ENCODE data around the gene PLA2G12A. TPM values are rescaled to one million over a fixed set of nuclear protein-coding genes. Genes with fewer than 3 reads are reported as not detected.
A peak's percentile ranks its signal among the peaks of the same experiment; 100 is the strongest.

Gene PLA2G12A
- total and polyA plus RNA-seq, 2 donors (not counting 1 experiment from before 2014, with no cell fraction given): 15.9 to 18.0 TPM

DNA sequence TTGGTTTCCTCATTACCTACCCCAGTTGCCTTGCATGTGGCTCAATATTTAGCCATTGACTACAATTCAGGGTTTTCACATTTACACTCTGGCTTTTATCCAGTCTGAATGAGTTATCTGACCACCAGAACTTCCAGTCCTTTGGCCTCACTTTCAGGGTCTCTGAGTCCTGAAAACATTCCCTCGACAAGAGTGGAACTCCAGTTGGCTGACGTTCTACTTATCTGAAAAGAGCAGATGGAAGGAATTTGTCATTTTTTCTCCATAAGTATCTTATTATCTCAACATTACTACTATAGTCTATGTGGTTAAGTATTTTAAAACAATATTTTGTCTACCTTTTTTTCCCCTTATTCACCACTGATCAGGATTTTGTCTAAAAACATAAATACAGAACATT is 21.4 kb downstream of the PLA2G12A start:
- Histone ChIP-seq H2AFZ (ENCODE audit: low read length) (no peak overlapping the region), H3K4me1 (ENCODE audit: control insufficient read depth, extremely low read depth, insufficient read depth, low read length) (no peaks in the 10 kb centered on the region), H3K36me3 (ENCODE audit: control insufficient read depth, insufficient read depth, low read length) (peaks cover under 1% of the 10 kb centered on the region), H3K9ac (ENCODE audit: insufficient read depth, low read length) (no peak overlapping the region), H3K79me2 (ENCODE audit: control insufficient read depth, insufficient read depth, low read length) (no peaks in the 10 kb centered on the region), H3K4me3 (replicated peaks in 1 of 4; ENCODE audit: control extremely low read depth in 1 of 4, insufficient read depth in 1 of 4, low read depth in 3 of 4, low read length in 4 of 4) (no peak overlapping the region), H3K27me3 (ENCODE audit: control insufficient read depth, insufficient read depth, low read length) (no peaks in the 10 kb centered on the region), H3K9me3 (ENCODE audit: control insufficient read depth, insufficient read depth, low read depth, low read length) (no peaks in the 10 kb centered on the region), H3K4me2 (ENCODE audit: extremely low read depth, insufficient read depth, low read length) (no peak overlapping the region), H3K27ac (ENCODE audit: insufficient read depth, low read length) (no peak overlapping the region), H4K20me1 (ENCODE audit: control insufficient read depth, extremely low read depth, insufficient read depth, low read length) (no peaks in the 10 kb centered on the region)
- no peak for DNase-seq (ENCODE audit: low read depth in 2 of 2)
- TF ChIP-seq EZH2 (IDR thresholded peaks at IDR 0.05; ENCODE audit: low read length, missing control alignments) (no peak), CTCF (conservative IDR thresholded peaks at IDR 0.05 in 1 of 2, IDR thresholded peaks at IDR 0.05 in 1 of 2; ENCODE audit: low read depth in 1 of 2, low read length in 2 of 2) (no peak)

GRCh38 chr4:109703664-109704361 is 26.1 kb downstream of the PLA2G12A start:
- peak overlapping the region; percentile 73 to 84 (median 80) for H3K4me3 ChIP-seq (replicated peaks in 1 of 4; ENCODE audit: control extremely low read depth in 1 of 4, insufficient read depth in 1 of 4, low read depth in 3 of 4, low read length in 4 of 4)
- no peaks in the 10 kb centered on the region for H4K20me1 ChIP-seq (ENCODE audit: control insufficient read depth, extremely low read depth, insufficient read depth, low read length)
- no peak overlapping the region for H3K27ac ChIP-seq (ENCODE audit: insufficient read depth, low read length)
- DNase-seq (ENCODE audit: low read depth in 2 of 2): peak in 1 of 2 donors; percentile 28
- H3K9me3 ChIP-seq (ENCODE audit: control insufficient read depth, insufficient read depth, low read depth, low read length): no peaks in the 10 kb centered on the region
- peaks cover 10% of the 10 kb centered on the region for H3K79me2 ChIP-seq (ENCODE audit: control insufficient read depth, insufficient read depth, low read length)
- peak overlapping the region; percentile 73 for H2AFZ ChIP-seq (ENCODE audit: low read length)
- no peaks in the 10 kb centered on the region for H3K27me3 ChIP-seq (ENCODE audit: control insufficient read depth, insufficient read depth, low read length)
- H3K4me2 ChIP-seq (ENCODE audit: extremely low read depth, insufficient read depth, low read length): peak overlapping the region; percentile 66
- H3K9ac ChIP-seq (ENCODE audit: insufficient read depth, low read length): peak overlapping the region; percentile 51
- H3K4me1 ChIP-seq (ENCODE audit: control insufficient read depth, extremely low read depth, insufficient read depth, low read length): peaks cover 2% of the 10 kb centered on the region
- no peaks in the 10 kb centered on the region for H3K36me3 ChIP-seq (ENCODE audit: control insufficient read depth, insufficient read depth, low read length)
- TF ChIP-seq EZH2 (IDR thresholded peaks at IDR 0.05; ENCODE audit: low read length, missing control alignments) (no peak), CTCF (conservative IDR thresholded peaks at IDR 0.05 in 1 of 2, IDR thresholded peaks at IDR 0.05 in 1 of 2; ENCODE audit: low read depth in 1 of 2, low read length in 2 of 2) (no peak)

DNA sequence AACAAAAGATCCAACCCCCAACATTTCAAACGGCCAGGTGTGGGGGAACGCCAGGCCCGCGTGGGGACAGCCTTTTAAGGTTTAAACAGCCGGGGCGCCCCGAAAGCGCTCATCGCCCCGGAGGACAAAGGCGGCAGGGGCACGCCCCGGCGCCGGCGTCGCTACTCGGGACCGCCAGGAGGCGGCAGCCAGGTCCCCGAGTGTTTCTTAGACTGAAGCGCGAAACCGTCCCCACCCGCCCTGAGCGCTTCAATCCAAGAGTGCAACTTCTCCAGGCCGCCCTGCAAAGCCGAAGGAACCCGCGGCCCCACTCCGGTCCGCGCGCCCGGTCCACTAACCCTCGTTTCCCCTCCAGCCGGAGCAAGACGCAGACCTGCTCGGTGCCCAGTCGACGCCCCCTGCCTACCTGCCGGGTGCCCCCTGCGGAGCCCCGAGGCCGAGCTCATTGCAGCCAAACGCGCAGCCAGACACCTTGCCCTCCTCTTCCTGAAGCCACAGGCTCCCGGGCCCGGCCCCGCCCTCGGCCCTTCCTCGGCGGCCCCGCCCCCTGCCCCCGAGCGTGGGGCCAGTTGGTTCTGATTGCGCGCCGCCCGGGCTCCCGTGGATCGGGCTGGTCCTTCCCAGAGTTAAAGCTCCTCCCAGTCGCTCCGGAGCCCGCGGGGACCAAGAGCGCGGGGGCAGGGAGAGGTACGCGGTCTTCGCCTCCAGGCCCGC is 26.8 kb downstream of the PLA2G12A start, which contains the start of gene CASP6:
TSS of gene CASP6 (minus strand) at position 496 of the 714 bp plus-strand sequence. CDS start at position 446, 50 bp downstream.
- H3K4me3 ChIP-seq (replicated peaks in 1 of 4; ENCODE audit: control extremely low read depth in 1 of 4, insufficient read depth in 1 of 4, low read depth in 3 of 4, low read length in 4 of 4): peak within 1 kb of the TSS; percentile 73 to 84 (median 80)
- peak within 1 kb of the TSS; percentile 66 for H3K4me2 ChIP-seq (ENCODE audit: extremely low read depth, insufficient read depth, low read length)
- H3K9me3 ChIP-seq (ENCODE audit: control insufficient read depth, insufficient read depth, low read depth, low read length): no peaks in the 10 kb centered on the region
- no peaks in the 10 kb centered on the region for H3K36me3 ChIP-seq (ENCODE audit: control insufficient read depth, insufficient read depth, low read length)
- H3K27me3 ChIP-seq (ENCODE audit: control insufficient read depth, insufficient read depth, low read length): no peaks in the 10 kb centered on the region
- H3K9ac ChIP-seq (ENCODE audit: insufficient read depth, low read length): peak within 1 kb of the TSS; percentile 51
- peak within 1 kb of the TSS; percentile 80 for H3K27ac ChIP-seq (ENCODE audit: insufficient read depth, low read length)
- peaks cover 2% of the 10 kb centered on the region for H3K4me1 ChIP-seq (ENCODE audit: control insufficient read depth, extremely low read depth, insufficient read depth, low read length)
- TF ChIP-seq CTCF (conservative IDR thresholded peaks at IDR 0.05 in 1 of 2, IDR thresholded peaks at IDR 0.05 in 1 of 2; ENCODE audit: low read depth in 1 of 2, low read length in 2 of 2): peak; percentile 51 to 61
- TF ChIP-seq EZH2 (IDR thresholded peaks at IDR 0.05; ENCODE audit: low read length, missing control alignments): no peak
- no peaks in the 10 kb centered on the region for H4K20me1 ChIP-seq (ENCODE audit: control insufficient read depth, extremely low read depth, insufficient read depth, low read length)
- H2AFZ ChIP-seq (ENCODE audit: low read length): peak within 1 kb of the TSS; percentile 80
- peaks cover 10% of the 10 kb centered on the region for H3K79me2 ChIP-seq (ENCODE audit: control insufficient read depth, insufficient read depth, low read length)
- DNase-seq (ENCODE audit: low read depth in 2 of 2): peak; percentile 71 to 72

Measured in fibroblast of lung (primary cell).